ENCODE measurements around the gene CMSS1.

CMSS1 gene

GRCh38 chr3:99965681-99966408 lies 148.2 kb downstream of the CMSS1 start:
- no peak for DNase-seq

GRCh38 chr3:99966662-99967416 lies 149.2 kb downstream of the CMSS1 start:
- DNase-seq: no peak

- DNase-seq: no peak
Observed at GRCh38 chr3:99967796-99968195, 150.1 kb downstream of the CMSS1 start.

- DNase-seq: no peak
Observed at GRCh38 chr3:99969136-99969535, 151.5 kb downstream of the CMSS1 start.

GRCh38 chr3:99970198-99970597 lies 152.5 kb downstream of the CMSS1 start:
- DNase-seq: no peak

GRCh38 chr3:99971761-99972160 lies 154.1 kb downstream of the CMSS1 start:
- DNase-seq: no peak

GRCh38 chr3:99972380-99973104 lies 154.9 kb downstream of the CMSS1 start:
- no peak for DNase-seq

GRCh38 chr3:99974989-99975388 lies 157.3 kb downstream of the CMSS1 start:
- DNase-seq: no peak

- DNase-seq: no peak
Observed at GRCh38 chr3:99976584-99976983, 158.9 kb downstream of the CMSS1 start.

GRCh38 chr3:99978221-99978620 lies 160.6 kb downstream of the CMSS1 start:
- no peak for DNase-seq

- DNase-seq: no peak
Observed at GRCh38 chr3:99980606-99981005, 162.9 kb downstream of the CMSS1 start.

- DNase-seq: no peak
Observed at GRCh38 chr3:99981138-99981537, 163.5 kb downstream of the CMSS1 start.

GRCh38 chr3:99982650-99983049 lies 165.0 kb downstream of the CMSS1 start:
- no peak for DNase-seq

GRCh38 chr3:99984139-99984538 lies 166.5 kb downstream of the CMSS1 start:
- DNase-seq: no peak

GRCh38 chr3:99984668-99985067 lies 167.0 kb downstream of the CMSS1 start:
- no peak for DNase-seq

GRCh38 chr3:99990179-99990578 lies 172.5 kb downstream of the CMSS1 start:
- DNase-seq: no peak

- DNase-seq: no peak
Observed at GRCh38 chr3:99997293-99997692, 179.6 kb downstream of the CMSS1 start.

GRCh38 chr3:99999536-99999935 lies 181.9 kb downstream of the CMSS1 start:
- no peak for DNase-seq

GRCh38 chr3:100001083-100001482 lies 183.4 kb downstream of the CMSS1 start:
- DNase-seq: no peak

GRCh38 chr3:100001526-100002270 lies 184.0 kb downstream of the CMSS1 start:
- no peak for DNase-seq

GRCh38 chr3:100002599-100003350 lies 185.1 kb downstream of the CMSS1 start:
- DNase-seq: no peak
